HL-60 (cell line): Measurements from ENCODE around the gene PTRH2.

Source experiments
- GABPA ChIP-seq: IDR thresholded peaks from 2 replicates; pipeline ENCODE4 v1.6.1; 2012; ENCODE audit warnings: low read depth
- POLR2AphosphoS5 ChIP-seq: IDR thresholded peaks from 2 replicates; pipeline ENCODE4 v1.6.1; 2012; ENCODE audit warnings: low read depth
- SPI1 ChIP-seq: IDR thresholded peaks from 2 replicates; pipeline ENCODE4 v1.6.1; 2012; ENCODE audit warnings: low read depth, mild to moderate bottlenecking, borderline replicate concordance
- TF ChIP-seq, protein P1 (sequence below): IDR thresholded peaks from one replicate; pipeline ENCODE4 v1.5.1; 2011; ENCODE audit warnings: low read length, control low read depth, inconsistent platforms; ENCODE audit not compliant: insufficient read depth
- TF ChIP-seq, protein P2 (sequence below): IDR thresholded peaks from 2 replicates; pipeline ENCODE4 v1.6.1; 2012; ENCODE audit warnings: low read depth; ENCODE audit not compliant: insufficient replicate concordance

DNA sequence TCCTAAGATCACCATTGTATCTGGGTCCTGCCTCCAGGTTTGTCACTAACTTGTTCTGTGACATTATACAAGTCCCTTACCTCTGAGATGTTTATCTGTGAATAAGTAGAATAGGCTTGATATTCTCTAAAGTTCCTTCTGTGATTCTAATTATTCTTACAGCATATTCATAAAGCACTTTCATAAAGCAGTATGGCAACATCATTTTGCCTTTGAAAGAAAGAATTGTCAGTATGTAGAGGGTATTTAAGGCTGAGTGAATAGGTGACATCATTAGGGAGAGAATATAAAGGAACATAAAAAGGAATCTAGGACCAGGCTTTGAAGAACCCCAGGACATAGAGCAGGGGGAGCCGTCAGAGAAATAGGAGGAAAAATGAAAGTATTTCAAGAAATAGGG is 15.8 kb upstream of the PTRH2 start:
- TF ChIP-seq POLR2AphosphoS5 (no peak), GABPA (no peak), SPI1 (no peak)
- TF ChIP-seq, protein P1, sequence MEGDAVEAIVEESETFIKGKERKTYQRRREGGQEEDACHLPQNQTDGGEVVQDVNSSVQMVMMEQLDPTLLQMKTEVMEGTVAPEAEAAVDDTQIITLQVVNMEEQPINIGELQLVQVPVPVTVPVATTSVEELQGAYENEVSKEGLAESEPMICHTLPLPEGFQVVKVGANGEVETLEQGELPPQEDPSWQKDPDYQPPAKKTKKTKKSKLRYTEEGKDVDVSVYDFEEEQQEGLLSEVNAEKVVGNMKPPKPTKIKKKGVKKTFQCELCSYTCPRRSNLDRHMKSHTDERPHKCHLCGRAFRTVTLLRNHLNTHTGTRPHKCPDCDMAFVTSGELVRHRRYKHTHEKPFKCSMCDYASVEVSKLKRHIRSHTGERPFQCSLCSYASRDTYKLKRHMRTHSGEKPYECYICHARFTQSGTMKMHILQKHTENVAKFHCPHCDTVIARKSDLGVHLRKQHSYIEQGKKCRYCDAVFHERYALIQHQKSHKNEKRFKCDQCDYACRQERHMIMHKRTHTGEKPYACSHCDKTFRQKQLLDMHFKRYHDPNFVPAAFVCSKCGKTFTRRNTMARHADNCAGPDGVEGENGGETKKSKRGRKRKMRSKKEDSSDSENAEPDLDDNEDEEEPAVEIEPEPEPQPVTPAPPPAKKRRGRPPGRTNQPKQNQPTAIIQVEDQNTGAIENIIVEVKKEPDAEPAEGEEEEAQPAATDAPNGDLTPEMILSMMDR, result no peak
- TF ChIP-seq, protein P2, sequence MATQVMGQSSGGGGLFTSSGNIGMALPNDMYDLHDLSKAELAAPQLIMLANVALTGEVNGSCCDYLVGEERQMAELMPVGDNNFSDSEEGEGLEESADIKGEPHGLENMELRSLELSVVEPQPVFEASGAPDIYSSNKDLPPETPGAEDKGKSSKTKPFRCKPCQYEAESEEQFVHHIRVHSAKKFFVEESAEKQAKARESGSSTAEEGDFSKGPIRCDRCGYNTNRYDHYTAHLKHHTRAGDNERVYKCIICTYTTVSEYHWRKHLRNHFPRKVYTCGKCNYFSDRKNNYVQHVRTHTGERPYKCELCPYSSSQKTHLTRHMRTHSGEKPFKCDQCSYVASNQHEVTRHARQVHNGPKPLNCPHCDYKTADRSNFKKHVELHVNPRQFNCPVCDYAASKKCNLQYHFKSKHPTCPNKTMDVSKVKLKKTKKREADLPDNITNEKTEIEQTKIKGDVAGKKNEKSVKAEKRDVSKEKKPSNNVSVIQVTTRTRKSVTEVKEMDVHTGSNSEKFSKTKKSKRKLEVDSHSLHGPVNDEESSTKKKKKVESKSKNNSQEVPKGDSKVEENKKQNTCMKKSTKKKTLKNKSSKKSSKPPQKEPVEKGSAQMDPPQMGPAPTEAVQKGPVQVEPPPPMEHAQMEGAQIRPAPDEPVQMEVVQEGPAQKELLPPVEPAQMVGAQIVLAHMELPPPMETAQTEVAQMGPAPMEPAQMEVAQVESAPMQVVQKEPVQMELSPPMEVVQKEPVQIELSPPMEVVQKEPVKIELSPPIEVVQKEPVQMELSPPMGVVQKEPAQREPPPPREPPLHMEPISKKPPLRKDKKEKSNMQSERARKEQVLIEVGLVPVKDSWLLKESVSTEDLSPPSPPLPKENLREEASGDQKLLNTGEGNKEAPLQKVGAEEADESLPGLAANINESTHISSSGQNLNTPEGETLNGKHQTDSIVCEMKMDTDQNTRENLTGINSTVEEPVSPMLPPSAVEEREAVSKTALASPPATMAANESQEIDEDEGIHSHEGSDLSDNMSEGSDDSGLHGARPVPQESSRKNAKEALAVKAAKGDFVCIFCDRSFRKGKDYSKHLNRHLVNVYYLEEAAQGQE, result no peak
